Activated B cell treated with CpG ODN at 0.5 μM for 24 hours (primary cell): ENCODE data around the gene PCGF5. TPM values are rescaled to one million over a fixed set of nuclear protein-coding genes. Genes with fewer than 3 reads are reported as not detected.
"Not testable (repeated sequence)": the region's sequence is repeated elsewhere in the genome, so short reads cannot be mapped to it uniquely, and the experiment has no call there.

Experiments
- ATAC-seq: fragments of 200-7000 bp; cut with Tn5 transposase; one replicate; pipeline ENCODE4 v1.10.0; 2021; ENCODE audit warnings: low read depth, mild to moderate bottlenecking, moderate library complexity
- CTCF ChIA-PET: fragments of 350-600 bp; sonication (Branson Sonifier 250); formaldehyde crosslinking; loops from one replicate; lab custom pipeline; 2021; ENCODE audit warnings: antibody characterized with exemption; lab: Charles Lee
- POLR2A ChIA-PET: fragments of 350-600 bp; sonication (Branson Sonifier 250); formaldehyde crosslinking; loops from one replicate; lab custom pipeline; 2021; ENCODE audit warnings: antibody characterized with exemption; lab: Charles Lee
- DNase-seq: peaks from one replicate; pipeline ENCODE4 v3.0.0; 2022
- H3K27ac Mint-ChIP-seq: one replicate; pipeline ENCODE4 v1.8.0; 2020; ENCODE audit warnings: mixed read lengths
- H3K27me3 Mint-ChIP-seq: one replicate; pipeline ENCODE4 v1.8.0; 2021; ENCODE audit warnings: mixed read lengths
- H3K36me3 Mint-ChIP-seq: one replicate; pipeline ENCODE4 v1.8.0; 2021; ENCODE audit warnings: low read depth, mixed read lengths
- H3K4me1 Mint-ChIP-seq: one replicate; pipeline ENCODE4 v1.8.0; 2021; ENCODE audit warnings: mixed read lengths
- H3K4me3 Mint-ChIP-seq: one replicate; pipeline ENCODE4 v1.8.0; 2020; ENCODE audit warnings: mild to moderate bottlenecking, mixed read lengths
- H3K9me3 Mint-ChIP-seq: one replicate; pipeline ENCODE4 v1.8.0; 2020; ENCODE audit warnings: mixed read lengths
- intact Hi-C: fragments of 100-400 bp; cut with micrococcal nuclease; formaldehyde crosslinking; loops from one replicate; pipeline ENCODE4 v1.15.1; 2024
- total RNA-seq: library from RNA; stranded (reverse); gene quantifications from 2 replicates; pipeline ENCODE4 v1.2.3, GENCODE V29; 2022
- TF ChIP-seq, protein P1 (sequence below): fragments of 200-600 bp; IDR thresholded peaks from one replicate; pipeline ENCODE4 v1.8.0; 2022; ENCODE audit warnings: antibody characterized with exemption, mild to moderate bottlenecking

PCGF5 gene
- total RNA-seq, 1 donor from 2014 or later, result 72.9 TPM

DNA sequence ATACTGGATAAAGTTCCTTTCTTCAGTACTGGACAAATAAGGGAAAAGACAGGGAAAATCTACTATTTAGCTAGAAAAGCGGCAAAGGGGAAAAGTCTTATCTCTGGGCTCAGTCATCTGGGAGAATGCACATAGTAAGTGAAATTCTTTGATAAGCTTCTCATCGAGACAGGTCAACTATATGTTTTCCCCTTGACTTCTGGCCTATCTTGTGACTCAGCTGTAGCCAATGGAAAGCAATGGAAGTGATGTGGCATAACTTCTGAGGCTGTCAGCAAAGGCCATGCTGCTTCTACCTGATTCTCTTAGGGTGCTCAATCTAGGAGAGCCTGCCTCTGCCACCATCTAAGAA lies 91.9 kb downstream of the PCGF5 start:
- ATAC-seq (no peak), DNase-seq (no peak)
- Mint-ChIP-seq H3K27ac (no peak overlapping the region), H3K9me3 (no peaks in the 10 kb centered on the region), H3K4me1 (no peaks in the 10 kb centered on the region), H3K36me3 (no peaks in the 10 kb centered on the region), H3K27me3 (peaks cover 14% of the 10 kb centered on the region), H3K4me3 (no peak overlapping the region)
- ChIA-PET POLR2A (no interaction called here), CTCF (no interaction called here)
- TF ChIP-seq, protein P1, sequence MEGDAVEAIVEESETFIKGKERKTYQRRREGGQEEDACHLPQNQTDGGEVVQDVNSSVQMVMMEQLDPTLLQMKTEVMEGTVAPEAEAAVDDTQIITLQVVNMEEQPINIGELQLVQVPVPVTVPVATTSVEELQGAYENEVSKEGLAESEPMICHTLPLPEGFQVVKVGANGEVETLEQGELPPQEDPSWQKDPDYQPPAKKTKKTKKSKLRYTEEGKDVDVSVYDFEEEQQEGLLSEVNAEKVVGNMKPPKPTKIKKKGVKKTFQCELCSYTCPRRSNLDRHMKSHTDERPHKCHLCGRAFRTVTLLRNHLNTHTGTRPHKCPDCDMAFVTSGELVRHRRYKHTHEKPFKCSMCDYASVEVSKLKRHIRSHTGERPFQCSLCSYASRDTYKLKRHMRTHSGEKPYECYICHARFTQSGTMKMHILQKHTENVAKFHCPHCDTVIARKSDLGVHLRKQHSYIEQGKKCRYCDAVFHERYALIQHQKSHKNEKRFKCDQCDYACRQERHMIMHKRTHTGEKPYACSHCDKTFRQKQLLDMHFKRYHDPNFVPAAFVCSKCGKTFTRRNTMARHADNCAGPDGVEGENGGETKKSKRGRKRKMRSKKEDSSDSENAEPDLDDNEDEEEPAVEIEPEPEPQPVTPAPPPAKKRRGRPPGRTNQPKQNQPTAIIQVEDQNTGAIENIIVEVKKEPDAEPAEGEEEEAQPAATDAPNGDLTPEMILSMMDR, result no peak
- intact Hi-C loops, result no loop called here

- POLR2A ChIA-PET, result no interaction called here
- no peak overlapping the region for H3K27ac Mint-ChIP-seq
These were observed 93.5 kb downstream of the PCGF5 start for GRCh38 chr10:91313796-91314485.

GRCh38 chr10:91316486-91316885 lies 96.0 kb downstream of the PCGF5 start:
- H3K4me3 Mint-ChIP-seq, result no peak overlapping the region
- H3K36me3 Mint-ChIP-seq, result no peaks in the 10 kb centered on the region
- H3K4me1 Mint-ChIP-seq, result no peaks in the 10 kb centered on the region
- H3K9me3 Mint-ChIP-seq, result no peaks in the 10 kb centered on the region
- H3K27me3 Mint-ChIP-seq, result peaks cover 4% of the 10 kb centered on the region
- CTCF ChIA-PET, result no interaction called here
- POLR2A ChIA-PET, result no interaction called here
- ATAC-seq, result no peak
- TF ChIP-seq, protein P1, result no peak
- H3K27ac Mint-ChIP-seq, result no peak overlapping the region
- intact Hi-C loops, result no loop called here
- no peak for DNase-seq

More at GRCh38 chr10:91313796-91314485, 93.5 kb downstream of the PCGF5 start:
- H3K4me3 Mint-ChIP-seq, result no peak overlapping the region
- no peaks in the 10 kb centered on the region for H3K4me1 Mint-ChIP-seq
- DNase-seq, result no peak
- CTCF ChIA-PET, result no interaction called here
- no peaks in the 10 kb centered on the region for H3K9me3 Mint-ChIP-seq
- ATAC-seq, result no peak
- TF ChIP-seq, protein P1, result no peak
- no peaks in the 10 kb centered on the region for H3K36me3 Mint-ChIP-seq
- intact Hi-C loops, result no loop called here
- peaks cover 13% of the 10 kb centered on the region for H3K27me3 Mint-ChIP-seq

- no peaks in the 10 kb centered on the region for H3K36me3 Mint-ChIP-seq
- no peak overlapping the region for H3K27ac Mint-ChIP-seq
- ChIA-PET CTCF (interaction anchor here (1.0 kb wide), 1 partner anchor 19 kb away, joined by 5 read pairs; no protein-coding TSS in a partner anchor), POLR2A (no interaction called here)
- DNase-seq, result no peak
- TF ChIP-seq, protein P1, result no peak
- H3K27me3 Mint-ChIP-seq, result peaks cover 3% of the 10 kb centered on the region
- no peak for ATAC-seq
- H3K4me3 Mint-ChIP-seq, result no peak overlapping the region
- no peaks in the 10 kb centered on the region for H3K4me1 Mint-ChIP-seq
- intact Hi-C loops, result no loop called here
- no peaks in the 10 kb centered on the region for H3K9me3 Mint-ChIP-seq
These were observed 97.1 kb downstream of the PCGF5 start for GRCh38 chr10:91317541-91317940.

DNA sequence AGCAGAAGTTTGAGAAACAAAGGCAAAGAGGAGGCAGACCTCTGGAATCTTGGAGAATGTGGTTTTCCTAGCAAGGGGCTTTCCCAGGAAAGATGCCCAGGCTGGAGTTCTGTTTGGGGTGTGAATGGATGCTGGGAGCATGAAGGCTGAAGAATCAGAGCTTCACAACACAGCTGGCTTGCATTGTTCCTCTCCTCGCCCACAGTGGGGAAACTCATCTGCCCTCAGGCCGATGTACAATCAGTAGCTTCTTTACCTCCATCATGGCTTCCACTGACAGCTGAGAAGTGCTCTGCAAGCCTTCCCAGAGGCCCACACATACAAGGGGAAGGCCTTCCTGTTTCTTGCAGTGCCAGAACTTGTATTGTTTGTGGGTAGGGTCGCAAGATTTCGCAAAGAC lies 98.9 kb downstream of the PCGF5 start:
- no peaks in the 10 kb centered on the region for H3K9me3 Mint-ChIP-seq
- no peaks in the 10 kb centered on the region for H3K36me3 Mint-ChIP-seq
- TF ChIP-seq, protein P1, result no peak
- ChIA-PET CTCF (no interaction called here), POLR2A (no interaction called here)
- H3K4me1 Mint-ChIP-seq, result no peaks in the 10 kb centered on the region
- H3K4me3 Mint-ChIP-seq, result no peak overlapping the region
- no peak for DNase-seq
- no peak overlapping the region for H3K27ac Mint-ChIP-seq
- H3K27me3 Mint-ChIP-seq, result no peaks in the 10 kb centered on the region
- intact Hi-C loops, result no loop called here
- no peak for ATAC-seq

DNA sequence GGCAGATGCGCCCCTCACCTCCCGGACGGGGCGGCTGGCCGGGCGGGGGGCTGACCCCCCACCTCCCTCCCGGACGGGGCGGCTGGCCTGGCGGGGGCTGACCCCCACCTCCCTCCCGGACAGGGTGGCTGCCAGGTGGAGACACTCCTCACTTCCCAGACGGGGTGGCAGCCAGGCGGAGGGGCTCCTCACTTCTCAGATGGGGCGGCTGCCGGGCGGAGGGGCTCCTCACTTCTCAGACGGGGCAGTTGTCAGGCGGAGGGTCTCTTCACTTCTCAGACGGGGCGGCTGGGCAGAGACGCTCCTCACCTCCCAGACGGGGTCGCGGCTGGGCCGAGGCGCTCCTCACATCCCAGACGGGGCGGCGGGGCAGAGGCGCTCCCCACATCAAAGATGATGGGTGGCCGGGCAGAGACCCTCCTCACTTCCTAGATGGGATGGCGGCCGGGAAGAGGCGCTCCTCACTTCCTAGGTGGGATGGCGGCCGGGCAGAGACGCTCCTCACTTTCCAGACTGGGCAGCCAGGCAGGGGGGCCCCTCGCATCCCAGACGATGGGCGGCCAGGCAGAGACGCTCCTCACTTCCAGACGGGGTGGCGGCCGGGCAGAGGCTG lies 102.9 kb downstream of the PCGF5 start:
- CTCF ChIA-PET, intact Hi-C loops, H3K36me3 Mint-ChIP-seq, H3K27me3 Mint-ChIP-seq, POLR2A ChIA-PET, DNase-seq, ATAC-seq, H3K4me1 Mint-ChIP-seq, H3K9me3 Mint-ChIP-seq, H3K4me3 Mint-ChIP-seq, H3K27ac Mint-ChIP-seq: not testable (repeated sequence)
